ENCODE measurements around the gene MED15. TPM values are rescaled to one million over a fixed set of nuclear protein-coding genes. Genes with fewer than 3 reads are reported as not detected.

The MED15 gene
- total and polyA plus RNA-seq, 2 of the 8 experiments (the other 6 are each of a cell fraction or from before 2014, with no cell fraction given) = 28.3 to 57.1 TPM

DNA sequence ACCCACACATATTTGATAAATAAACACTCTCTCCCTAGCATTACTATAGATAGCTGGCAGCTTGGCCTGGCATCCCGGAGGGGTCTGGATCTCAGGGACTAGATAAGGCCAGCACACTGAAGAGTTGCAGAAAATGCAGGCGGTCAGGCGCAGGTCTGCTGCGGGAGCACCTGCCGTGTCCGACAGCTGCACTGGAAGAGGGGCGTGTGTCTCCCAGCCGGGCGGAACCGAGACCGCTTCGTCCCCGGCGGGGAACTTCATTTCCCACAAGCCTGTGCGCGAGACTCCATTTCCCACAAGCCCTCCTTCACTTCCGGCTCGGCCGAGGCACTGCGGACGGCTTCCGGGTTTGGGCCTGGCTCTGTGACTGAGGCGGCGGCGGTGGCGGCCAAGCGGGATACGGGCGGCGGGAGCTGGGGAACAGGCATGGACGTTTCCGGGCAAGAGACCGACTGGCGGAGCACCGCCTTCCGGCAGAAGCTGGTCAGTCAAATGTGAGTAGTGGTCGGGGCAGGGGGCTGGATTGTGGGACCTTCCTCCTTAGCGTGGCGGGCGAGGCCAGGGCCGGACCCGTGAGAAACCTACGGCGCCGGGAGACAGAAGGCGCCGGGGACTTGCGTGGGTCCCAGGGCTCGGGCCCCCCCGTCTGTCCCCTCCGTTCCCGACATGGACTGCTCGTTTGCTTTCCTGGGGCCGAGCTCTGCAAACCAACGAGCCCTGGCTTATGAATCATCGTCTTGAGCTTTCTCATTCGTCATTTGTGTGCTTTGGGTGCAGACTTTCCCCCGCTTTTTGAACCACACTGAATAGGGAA is at the start of gene MED15 (continued):
- TF ChIP-seq RBBP5 (IDR thresholded peaks at IDR 0.05; ENCODE audit: borderline replicate concordance, low read depth, low read length) (peak; percentile 75; the same call in 1 of the 2 replicates), E2F6 (IDR thresholded peaks at IDR 0.05) (peak; percentile 78; the same call in 1 of the 2 replicates), GTF2F1 (IDR thresholded peaks at IDR 0.05; ENCODE audit: borderline replicate concordance, low read depth, low read length) (no peak), SP1 (IDR thresholded peaks at IDR 0.05; ENCODE audit: low read depth, low read length) (no peak), FOSL1 (IDR thresholded peaks at IDR 0.05; ENCODE audit: insufficient read depth, low read depth, low read length) (no peak), JUN (IDR thresholded peaks at IDR 0.05; ENCODE audit: low read depth, low read length) (no peak)

All from H1 (cell line).